ENCODE data around the gene PPP1CA.

GRCh38 chr11:67387069-67387468 is 14.6 kb downstream of the PPP1CA start:
- TF ChIP-seq CTCF (IDR thresholded peaks at IDR 0.05) (no peak), POLR2A (IDR thresholded peaks at IDR 0.05) (no peak)

Measured in lower leg skin (tissue), 3 donors.